HT-29 (cell line): ENCODE results near the gene ATP6V0E2. TPM values are rescaled to one million over a fixed set of nuclear protein-coding genes. Genes with fewer than 3 reads are reported as not detected.
A peak's percentile ranks its signal among the peaks of the same experiment; 100 is the strongest.

Source experiments
- DNase-seq: peaks from one replicate; pipeline ENCODE4 v3.0.0-alpha.2; 2015; ENCODE audit warnings: low spot score
- total RNA-seq: library from RNA; depleted of rRNA; stranded (reverse); fragments of >200 nt; shearing (Covaris generic); gene quantifications from 2 replicates; pipeline ENCODE4 v1.2.3, GENCODE V29; 2014

Gene ATP6V0E2
- total RNA-seq, 1 experiment from 2014 or later = 92.6 TPM

- peak; percentile 99 for DNase-seq
Measured at GRCh38 chr7:149838224-149838991, 35.4 kb upstream of the ATP6V0E2 start, which contains the start of gene ZNF862. Gene ZNF862, plus strand, starts transcription at chr7:149838375. Its CDS starts 237 bp downstream, at chr7:149838612.

- DNase-seq = peak; percentile 64
Measured at GRCh38 chr7:149838992-149839408, 34.8 kb upstream of the ATP6V0E2 start.

GRCh38 chr7:149839933-149840332 lies 33.8 kb upstream of the ATP6V0E2 start:
- no peak for DNase-seq

- no peak for DNase-seq
Measured at GRCh38 chr7:149843566-149843965, 30.2 kb upstream of the ATP6V0E2 start.

GRCh38 chr7:149844445-149844844 lies 29.3 kb upstream of the ATP6V0E2 start:
- DNase-seq = no peak

GRCh38 chr7:149845257-149845980 lies 28.4 kb upstream of the ATP6V0E2 start:
- no peak for DNase-seq

- no peak for DNase-seq
Measured at GRCh38 chr7:149846021-149846420, 27.7 kb upstream of the ATP6V0E2 start.

GRCh38 chr7:149846436-149847046 lies 27.2 kb upstream of the ATP6V0E2 start:
- no peak for DNase-seq

GRCh38 chr7:149849174-149849573 lies 24.6 kb upstream of the ATP6V0E2 start:
- DNase-seq = no peak

GRCh38 chr7:149850007-149850594 lies 23.7 kb upstream of the ATP6V0E2 start:
- DNase-seq = no peak

- DNase-seq = no peak
Measured at GRCh38 chr7:149850716-149851115, 23.1 kb upstream of the ATP6V0E2 start.

- DNase-seq = no peak
Measured at GRCh38 chr7:149851449-149851848, 22.3 kb upstream of the ATP6V0E2 start.

GRCh38 chr7:149853157-149853556 lies 20.6 kb upstream of the ATP6V0E2 start:
- DNase-seq = no peak

- DNase-seq = peak; percentile 46
Measured at GRCh38 chr7:149854611-149855360, 19.0 kb upstream of the ATP6V0E2 start.

- DNase-seq = no peak
Measured at GRCh38 chr7:149855361-149856305, 18.1 kb upstream of the ATP6V0E2 start.

GRCh38 chr7:149856583-149856982 lies 17.2 kb upstream of the ATP6V0E2 start:
- DNase-seq = no peak

- no peak for DNase-seq
Measured at GRCh38 chr7:149859369-149859768, 14.4 kb upstream of the ATP6V0E2 start.

- no peak for DNase-seq
Measured at GRCh38 chr7:149859876-149860275, 13.9 kb upstream of the ATP6V0E2 start.

- DNase-seq = no peak
Measured at GRCh38 chr7:149860821-149861727, 12.7 kb upstream of the ATP6V0E2 start.
